GM21825 (cell line): ENCODE measurements around the gene FFAR3.
"Not testable (repeated sequence)": the region's sequence is repeated elsewhere in the genome, so short reads cannot be mapped to it uniquely, and the experiment has no call there.

Source experiments
- ATAC-seq: cut with Tn5 transposase; IDR thresholded peaks from one replicate; pipeline ENCODE4 v1.9.1; 2021; ENCODE audit warnings: mild to moderate bottlenecking, moderate library complexity; ENCODE audit not compliant: unreplicated experiment

FFAR3 gene

DNA sequence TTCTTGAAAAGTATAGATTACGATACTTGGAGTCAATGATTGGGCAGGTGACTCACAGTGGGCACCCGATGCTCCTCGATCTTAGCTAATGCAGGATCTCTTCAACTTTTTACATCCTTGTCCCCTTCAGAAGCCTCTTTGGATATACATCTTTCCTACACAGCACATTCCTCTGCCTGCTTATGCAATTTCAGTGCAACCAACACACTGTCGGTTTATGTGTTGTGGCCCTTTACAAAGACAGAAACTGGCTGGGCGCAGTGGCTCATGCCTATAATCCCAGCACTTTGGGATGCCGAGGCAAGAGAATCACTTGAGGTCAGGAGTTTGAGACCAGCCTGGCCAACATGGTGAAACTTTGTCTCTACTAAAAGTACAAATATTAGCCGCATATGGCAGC is 15.2 kb downstream of the FFAR3 start:
- ATAC-seq = no peak

- ATAC-seq = not testable (repeated sequence)
Measured at GRCh38 chr19:35374031-35374430, 15.8 kb downstream of the FFAR3 start.

- no peak for ATAC-seq
Measured at GRCh38 chr19:35375505-35376307, 17.4 kb downstream of the FFAR3 start.

DNA sequence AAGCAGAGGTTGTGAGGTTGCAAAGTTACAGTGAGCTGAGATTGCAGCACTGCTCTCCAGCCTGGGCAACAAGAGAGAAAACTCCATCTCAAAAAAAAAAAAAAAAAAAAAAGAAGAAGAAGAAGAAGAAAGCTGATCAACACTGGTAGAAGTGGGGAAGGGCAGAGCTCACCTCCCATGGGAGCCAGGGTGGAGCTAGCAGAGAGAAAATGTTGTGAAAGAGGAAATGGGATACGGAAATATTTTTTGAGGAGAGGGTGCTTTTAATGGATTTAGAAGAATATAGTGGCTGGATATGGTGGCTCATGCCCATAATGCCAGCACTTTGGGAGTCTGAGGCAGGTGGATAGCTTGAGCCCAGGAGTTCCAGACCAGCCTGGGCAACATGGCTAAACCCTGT is 19.4 kb downstream of the FFAR3 start:
- no peak for ATAC-seq

DNA sequence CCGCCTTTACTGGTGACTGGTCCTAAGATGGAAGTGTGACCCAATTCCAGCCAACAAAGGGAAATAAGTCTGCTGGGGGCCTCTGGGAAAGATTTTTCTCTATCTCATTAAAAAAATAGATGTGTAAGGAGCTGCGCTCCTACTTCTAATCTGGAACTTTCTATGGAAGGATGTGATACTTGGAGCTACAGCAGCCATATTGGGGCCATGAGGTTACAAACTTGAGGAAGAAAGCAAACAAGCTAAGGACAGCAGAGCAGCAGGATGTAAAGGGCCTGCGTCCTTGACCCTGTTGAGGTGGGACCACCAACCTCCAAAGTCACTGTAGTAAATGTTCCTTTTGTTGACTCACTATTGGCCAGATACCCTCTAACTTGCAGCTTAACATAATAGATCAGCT is 20.1 kb downstream of the FFAR3 start:
- no peak for ATAC-seq

DNA sequence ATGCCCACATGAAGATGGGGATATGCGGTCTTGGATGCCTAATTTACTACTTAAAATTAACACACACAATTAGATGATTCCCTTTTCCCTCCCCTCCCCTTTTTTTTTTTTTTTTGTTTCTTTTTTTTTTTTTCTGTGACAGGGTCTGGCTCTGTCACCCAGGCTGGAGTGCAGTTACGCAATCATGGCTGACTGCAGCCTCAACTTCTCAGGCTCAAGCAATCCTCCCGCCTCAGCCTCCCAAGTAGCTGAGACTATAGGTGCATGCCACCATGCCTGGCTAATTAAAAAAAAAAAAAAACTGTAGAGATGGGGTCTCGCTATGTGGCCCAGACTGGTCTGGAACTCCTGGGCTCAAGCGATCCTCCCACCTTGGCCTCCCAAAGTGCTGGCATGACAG is 21.3 kb downstream of the FFAR3 start:
- not testable (repeated sequence) for ATAC-seq

DNA sequence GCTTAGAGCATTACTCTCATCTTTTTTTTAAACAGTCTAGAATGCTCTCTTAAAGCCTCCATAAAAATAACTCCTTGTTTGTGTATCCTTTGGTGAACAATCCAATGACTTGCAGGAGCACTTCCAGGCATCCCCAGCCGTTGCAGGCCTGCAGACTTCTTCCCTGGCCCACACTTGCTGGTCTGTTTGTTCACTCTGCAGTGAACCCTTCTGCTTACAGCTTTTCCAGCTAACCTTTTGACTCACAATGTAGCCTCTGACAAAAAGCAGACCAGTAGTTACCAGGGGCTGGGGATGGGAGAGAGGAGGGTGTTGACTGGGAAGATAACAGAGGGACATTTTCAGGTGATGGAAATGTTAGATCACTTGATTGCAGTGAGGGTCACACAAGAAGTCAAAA is 21.7 kb downstream of the FFAR3 start:
- ATAC-seq = no peak

DNA sequence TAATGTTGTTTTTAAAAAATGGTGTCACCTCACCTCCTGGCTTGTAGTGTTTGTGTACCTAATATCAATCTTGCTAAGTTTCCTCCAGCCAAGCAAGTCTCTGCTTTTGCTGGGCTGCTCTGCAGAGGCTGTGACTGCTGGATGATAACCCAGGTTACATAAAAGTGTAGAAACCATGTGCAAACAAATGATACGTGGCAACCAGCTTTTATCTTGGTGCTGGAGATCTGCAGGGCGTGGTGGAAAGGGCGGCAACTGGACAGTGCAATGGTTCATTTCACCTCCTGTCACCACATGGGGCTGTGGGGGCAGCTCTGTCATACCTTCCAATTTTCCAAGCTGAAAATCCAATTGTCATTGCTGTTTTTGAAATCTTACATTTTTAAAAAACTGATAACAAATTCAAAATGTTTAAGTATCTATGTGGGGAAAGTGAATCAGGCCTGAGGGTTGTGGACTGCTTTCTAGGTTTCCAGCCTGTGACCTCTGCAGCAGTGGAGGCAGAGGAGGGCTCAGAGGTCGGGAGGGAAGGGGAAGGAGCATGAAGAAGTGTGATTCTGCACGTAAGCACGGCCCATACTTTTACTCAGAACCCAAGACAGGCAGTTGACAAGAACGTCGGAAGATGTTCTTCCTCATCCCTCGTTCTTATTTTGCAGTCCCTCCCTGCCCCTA is 22.3 kb downstream of the FFAR3 start:
- no peak for ATAC-seq

DNA sequence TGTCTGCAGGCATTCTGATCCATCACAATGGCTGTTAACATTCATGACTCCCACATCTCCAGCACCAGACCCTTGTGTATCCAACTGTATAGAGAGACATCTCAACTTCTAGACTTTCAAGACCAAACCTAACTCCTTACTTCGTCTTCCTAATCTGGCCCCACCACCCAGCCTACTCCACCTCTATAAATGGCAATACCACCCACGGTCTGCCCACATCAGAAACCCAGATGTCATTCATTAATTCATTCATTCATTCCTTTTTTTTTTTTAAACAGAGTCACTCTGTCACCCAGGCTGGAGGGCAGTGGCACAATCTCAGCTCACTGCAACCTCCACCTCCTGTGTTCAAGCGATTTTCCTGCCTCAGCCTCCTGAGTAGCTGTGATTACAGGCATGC is 23.1 kb downstream of the FFAR3 start:
- ATAC-seq = no peak

GRCh38 chr19:35381926-35382325 is 23.7 kb downstream of the FFAR3 start:
- ATAC-seq = no peak

DNA sequence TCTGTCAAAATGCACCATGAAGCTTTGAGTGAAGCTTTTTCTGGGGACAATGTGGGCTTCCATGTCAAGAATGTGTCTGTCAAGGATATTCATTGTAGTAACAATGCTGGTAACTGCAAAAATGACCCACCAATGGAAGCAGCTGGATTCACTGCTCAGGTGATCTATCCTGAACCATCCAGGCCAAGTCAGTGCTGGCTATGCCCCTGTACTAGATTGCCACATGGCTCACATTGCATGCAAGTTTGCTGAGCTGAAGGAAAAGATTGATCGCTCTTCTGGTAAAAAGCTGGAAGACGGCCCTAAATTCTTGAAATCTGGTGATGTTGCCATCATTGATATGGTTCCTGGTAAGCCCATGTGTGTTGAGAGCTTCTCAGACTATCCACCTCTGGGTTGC is 25.3 kb downstream of the FFAR3 start:
- ATAC-seq = no peak

DNA sequence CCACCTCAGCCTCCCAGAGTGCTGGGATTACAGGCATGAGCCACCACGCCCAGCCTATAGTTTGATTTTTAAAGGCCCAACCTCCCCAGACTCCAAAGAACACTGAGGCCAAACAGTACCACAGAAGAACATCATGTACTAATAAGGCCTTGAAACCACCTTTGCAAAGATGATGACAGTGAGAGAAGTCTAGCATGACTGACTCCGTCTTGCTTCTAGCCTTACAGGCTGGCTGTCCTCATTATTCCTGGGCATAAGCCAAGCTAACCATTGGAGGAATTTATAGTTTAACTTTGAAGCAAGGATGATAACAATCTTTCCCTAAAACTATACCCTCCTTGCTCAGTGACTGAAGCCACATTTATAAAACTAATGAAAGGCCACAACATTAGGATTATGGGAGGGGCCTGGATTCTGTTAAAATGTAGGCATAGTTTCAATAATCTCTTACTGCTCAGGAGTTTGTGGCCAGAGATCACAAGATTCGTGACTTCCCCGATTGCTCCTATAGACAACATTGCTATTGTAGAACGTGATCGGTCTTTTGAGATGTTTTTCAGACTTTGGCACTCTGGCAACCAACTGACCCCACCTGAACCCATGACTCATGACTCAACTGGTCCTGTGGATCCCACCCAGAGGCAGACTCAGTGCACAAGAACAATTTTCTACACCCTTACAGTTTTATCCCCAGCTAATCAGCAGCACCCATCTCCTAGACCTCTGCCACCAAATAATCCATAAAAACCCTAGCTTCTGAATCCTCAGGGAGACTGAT is 30.2 kb downstream of the FFAR3 start:
- no peak for ATAC-seq

GRCh38 chr19:35389192-35389861 is 31.1 kb downstream of the FFAR3 start:
- ATAC-seq = no peak

GRCh38 chr19:35392742-35393715 is 34.8 kb downstream of the FFAR3 start:
- no peak for ATAC-seq

GRCh38 chr19:35395382-35396199 is 37.3 kb downstream of the FFAR3 start:
- no peak for ATAC-seq

DNA sequence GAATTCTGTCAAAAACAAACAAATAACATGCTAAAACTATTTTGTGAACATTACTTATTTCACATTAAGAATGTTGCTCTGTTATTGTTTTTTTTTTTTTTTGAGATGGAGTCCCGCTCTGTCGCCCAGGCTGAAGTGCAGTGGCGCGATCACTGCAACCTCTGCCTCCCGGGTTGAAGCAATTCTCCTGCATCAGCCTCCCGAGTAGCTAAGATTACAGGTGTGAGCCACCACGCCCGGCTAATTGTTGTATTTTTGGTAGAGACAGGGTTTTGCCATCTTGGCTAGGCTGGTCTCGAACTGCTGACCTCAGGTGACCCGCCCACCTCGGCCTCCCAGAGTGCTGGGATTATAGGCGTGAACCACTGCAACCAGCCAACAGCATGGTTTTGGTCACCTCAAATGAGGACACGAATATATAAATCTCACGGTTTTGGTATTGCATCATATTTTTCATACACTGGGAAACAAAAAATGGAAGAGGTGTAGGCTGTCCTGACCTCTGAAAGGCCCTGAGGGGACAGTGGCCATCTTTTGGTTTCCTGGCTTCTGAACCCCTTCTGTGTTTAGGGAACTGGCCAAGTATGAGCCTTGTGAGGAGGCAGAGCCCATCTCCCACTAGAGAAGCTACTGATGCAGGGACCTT is 38.1 kb downstream of the FFAR3 start:
- ATAC-seq = no peak

DNA sequence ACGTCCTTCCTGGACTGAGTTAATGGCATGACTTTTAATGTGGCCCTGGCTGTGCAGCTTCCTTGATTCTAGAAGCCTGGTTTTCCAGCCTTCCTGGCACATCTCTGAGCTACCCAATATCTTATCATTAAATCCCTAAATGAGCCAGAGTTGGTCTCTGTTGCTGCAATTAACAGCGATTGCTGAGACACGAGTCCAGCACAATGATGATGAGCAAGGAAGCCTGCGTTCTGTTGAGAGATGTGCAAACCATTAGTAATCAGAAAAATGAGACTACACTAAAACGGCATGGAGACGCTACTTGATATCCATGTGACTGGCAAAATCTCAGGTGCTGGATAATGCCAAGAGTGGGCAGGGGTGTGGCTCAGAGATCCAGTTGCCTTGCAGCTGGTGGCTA is 38.8 kb downstream of the FFAR3 start:
- no peak for ATAC-seq

- ATAC-seq = no peak
Measured at GRCh38 chr19:35398570-35398969, 40.3 kb downstream of the FFAR3 start.

DNA sequence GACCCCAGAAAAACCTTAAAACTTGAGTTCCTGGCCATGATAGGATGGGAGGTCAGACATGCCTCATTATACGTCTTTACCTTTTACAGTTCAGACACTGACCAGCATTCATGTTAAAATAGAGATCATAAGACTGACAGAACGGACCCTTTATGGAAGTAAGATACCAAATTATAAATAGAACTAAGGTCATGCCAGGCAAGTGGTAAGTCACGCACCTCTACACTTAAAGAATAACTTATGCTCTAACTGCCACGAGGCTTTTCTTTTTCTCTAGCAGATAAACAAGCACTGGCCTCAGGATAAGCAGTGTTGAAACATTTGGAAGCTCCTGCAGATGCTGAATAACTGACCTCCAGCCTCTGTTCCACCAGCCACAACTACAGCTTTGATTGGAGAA is 41.0 kb downstream of the FFAR3 start:
- no peak for ATAC-seq
